ENCODE measurements around the gene GEMIN7. TPM values are rescaled to one million over a fixed set of nuclear protein-coding genes. Genes with fewer than 3 reads are reported as not detected.
A peak's percentile ranks its signal among the peaks of the same experiment; 100 is the strongest.

Gene GEMIN7
- total and polyA plus RNA-seq, 2 of the 4 experiments (the other 2 are of a cell fraction) = 27.2 to 53.0 TPM

DNA sequence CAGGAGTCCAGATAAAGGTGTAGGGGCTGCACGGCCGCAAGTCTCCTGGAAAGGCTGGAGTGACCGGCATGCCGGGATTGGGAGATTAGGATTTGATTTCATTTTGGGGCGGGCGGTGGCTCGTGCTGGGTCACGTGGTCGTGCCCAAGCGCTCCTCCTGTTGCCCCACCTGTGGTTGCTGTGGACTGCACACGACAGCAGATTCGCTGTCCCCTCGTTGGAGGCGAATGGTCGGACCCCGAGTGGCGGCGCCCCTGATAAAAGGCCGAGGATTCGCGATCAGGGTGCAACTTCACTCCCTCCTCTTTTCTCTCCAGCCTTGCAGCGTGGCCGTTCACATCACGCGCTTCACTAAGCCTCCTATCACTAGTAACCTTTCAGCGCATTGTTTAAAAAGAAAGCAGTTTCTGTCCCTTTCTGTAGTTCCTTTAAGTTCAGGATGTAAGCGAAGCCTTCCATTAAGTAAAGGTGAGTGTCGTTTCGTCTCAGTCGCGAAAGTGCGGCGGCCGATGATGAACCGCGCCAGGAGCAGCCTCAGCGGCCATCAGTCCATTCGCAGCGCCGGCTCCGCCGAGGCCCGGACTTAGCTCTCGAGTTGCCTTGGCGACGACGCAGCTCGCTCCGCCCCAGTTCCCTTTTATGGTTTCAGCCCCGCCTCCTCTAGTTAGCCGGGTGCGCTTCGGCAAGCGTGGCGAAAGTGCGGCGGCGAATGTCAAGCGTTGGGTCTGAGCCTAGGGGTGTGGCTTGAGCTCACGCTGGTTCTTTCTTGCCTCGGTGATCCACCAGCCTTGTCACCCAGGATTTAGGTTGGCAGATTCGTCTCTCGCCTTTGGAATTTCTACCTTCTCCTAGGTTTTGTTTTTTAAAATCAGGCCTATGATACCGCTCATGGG is 12.2 kb downstream of the GEMIN7 start:
- Histone ChIP-seq H3K56ac (ENCODE audit: extremely low read depth, insufficient read depth, low read length) (peak overlapping the region; percentile 60), H3K4me2 (ENCODE audit: low read depth, low read length) (peak overlapping the region; percentile 85), H3K4me1 (ENCODE audit: control insufficient read depth, insufficient read depth, low read length) (peaks cover 9% of the 10 kb centered on the region; the same call in 1 of the 2 replicates), H2AFZ (replicated peaks; ENCODE audit: low read length, poor library complexity) (peak overlapping the region; percentile 90), H3K9ac (ENCODE audit: low read depth, low read length) (peak overlapping the region; percentile 64), H2BK120ac (ENCODE audit: low read depth, low read length) (no peak overlapping the region), H2AK5ac (ENCODE audit: low read depth, low read length) (peak overlapping the region; percentile 10; the same call in 1 of the 2 replicates), H3K23ac (ENCODE audit: low read depth, low read length) (peak overlapping the region; percentile 50; the same call in 1 of the 2 replicates), H3K4ac (ENCODE audit: low read depth, low read length) (peak overlapping the region; percentile 48; the same call in 1 of the 2 replicates), H4K20me1 (ENCODE audit: insufficient read depth, low read length) (peaks cover 31% of the 10 kb centered on the region), H3K4me3 (ENCODE audit: insufficient read depth, low read depth, low read length) (peak overlapping the region; percentile 46), H3K18ac (ENCODE audit: low read depth, low read length) (no peak overlapping the region), H4K8ac (ENCODE audit: low read depth in 2 of 2, low read length in 2 of 2) (peak overlapping the region; percentile 66 to 96), H3K79me1 (ENCODE audit: low read depth in 1 of 2, low read length in 2 of 2) (peaks cover 9 to 56% of the 10 kb centered on the region in 2 experiments), H3K27me3 (ENCODE audit: control insufficient read depth, insufficient read depth, low read length) (no peaks in the 10 kb centered on the region), H4K5ac (ENCODE audit: low read depth, low read length) (peak overlapping the region; percentile 59), H4K91ac (ENCODE audit: insufficient read depth, low read depth, low read length) (no peak overlapping the region; the same call in 1 of the 2 replicates), H3K27ac (ENCODE audit: insufficient read depth, low read length) (peak overlapping the region; percentile 25), H2BK15ac (ENCODE audit: low read depth, low read length) (no peak overlapping the region), H2AK9ac (replicated peaks; ENCODE audit: low read depth, low read length, poor library complexity) (peak overlapping the region; percentile 85), H2BK20ac (ENCODE audit: low read depth, low read length) (no peak overlapping the region), H3K9me3 (ENCODE audit: control insufficient read depth, insufficient read depth, low read length) (no peaks in the 10 kb centered on the region), H3K36me3 (ENCODE audit: control insufficient read depth, insufficient read depth, low read length) (peaks cover 7% of the 10 kb centered on the region), H3K14ac (replicated peaks; ENCODE audit: low read depth, low read length) (peak overlapping the region; percentile 64; the same call in 1 of the 2 replicates), H3K9me1 (ENCODE audit: insufficient read depth, low read length) (0 out of 2 replicates have a peak, but pooled peaks cover 8% of the 10 kb centered on the region), H2BK5ac (ENCODE audit: low read depth, low read length, poor library complexity, severe bottlenecking) (peak overlapping the region; percentile 63)
- ChIA-PET CTCF (interaction anchor here (1.3 kb wide), 1 partner anchor 35 kb away, joined by 4 read pairs; no protein-coding TSS in a partner anchor), POLR2A (ENCODE audit: unreplicated experiment) (interaction anchor here (0.6 kb wide), 1 partner anchor 158 kb away, joined by 7 read pairs; no protein-coding TSS in a partner anchor)
- 7% methylated on average over 17 of the region's 64 CpGs; no CpG with 5 or more reads in 1 of the 2 experiments for WGBS, 2 experiments (ENCODE audit: extremely low coverage in 2 of 2, insufficient read length in 1 of 2)
- no TSS peak for BruUV-seq (replicated peaks)
- ATAC-seq (ENCODE audit: low read depth) (peak; percentile 87), DNase-seq (peak; percentile 99)
- dilution Hi-C loops (cut with HindIII; ENCODE audit: low sequenced_read_pairs, unreplicated experiment) = no loop called here
- intact Hi-C loops (cut with micrococcal nuclease) = loop anchor here (5.0 kb wide), 1 partner anchor 36 kb away; no protein-coding TSS in a partner anchor
- in situ Hi-C loops (cut with MboI; ENCODE audit: low sequenced_read_pairs) = no loop called here
- TF ChIP-seq CHD1 (IDR thresholded peaks at IDR 0.05; ENCODE audit: low read depth, low read length) (no peak), MAFK (IDR thresholded peaks at IDR 0.05; ENCODE audit: low read depth, low read length) (no peak), BHLHE40 (IDR thresholded peaks at IDR 0.05; ENCODE audit: low read depth, low read length) (peak; percentile 41; the same call in 1 of the 2 replicates), FOS (IDR thresholded peaks at IDR 0.05; ENCODE audit: low read depth, low read length) (no peak), MAZ (IDR thresholded peaks at IDR 0.05; ENCODE audit: borderline replicate concordance, low read depth, low read length) (peak; percentile 55; the same call in 1 of the 2 replicates), CEBPB (IDR thresholded peaks at IDR 0.05; ENCODE audit: low read depth, low read length) (no peak), RFX5 (IDR thresholded peaks at IDR 0.05; ENCODE audit: low read depth, low read length) (no peak), SMC3 (IDR thresholded peaks at IDR 0.05; ENCODE audit: low read depth, low read length) (no peak), CTCF (conservative IDR thresholded peaks at IDR 0.05; ENCODE audit: low read depth, low read length) (no peak), RAD21 (IDR thresholded peaks at IDR 0.05; ENCODE audit: low read length) (no peak), MXI1 (IDR thresholded peaks at IDR 0.05; ENCODE audit: borderline replicate concordance, low read depth, low read length) (peak; percentile 62; the same call in 1 of the 2 replicates)
- TF ChIP-seq, protein P1, sequence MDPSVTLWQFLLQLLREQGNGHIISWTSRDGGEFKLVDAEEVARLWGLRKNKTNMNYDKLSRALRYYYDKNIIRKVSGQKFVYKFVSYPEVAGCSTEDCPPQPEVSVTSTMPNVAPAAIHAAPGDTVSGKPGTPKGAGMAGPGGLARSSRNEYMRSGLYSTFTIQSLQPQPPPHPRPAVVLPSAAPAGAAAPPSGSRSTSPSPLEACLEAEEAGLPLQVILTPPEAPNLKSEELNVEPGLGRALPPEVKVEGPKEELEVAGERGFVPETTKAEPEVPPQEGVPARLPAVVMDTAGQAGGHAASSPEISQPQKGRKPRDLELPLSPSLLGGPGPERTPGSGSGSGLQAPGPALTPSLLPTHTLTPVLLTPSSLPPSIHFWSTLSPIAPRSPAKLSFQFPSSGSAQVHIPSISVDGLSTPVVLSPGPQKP (IDR thresholded peaks at IDR 0.05; ENCODE audit: borderline replicate concordance, low read depth, low read length) = no peak
